Astrocyte (in vitro differentiated cells and primary cell): ENCODE measurements around the gene GMPR. TPM values are rescaled to one million over a fixed set of nuclear protein-coding genes. Genes with fewer than 3 reads are reported as not detected.

ENCODE experiments used
- DNase-seq: peaks from one replicate; pipeline ENCODE4 v3.0.0-alpha.2; 2010; ENCODE audit warnings: low read depth
- FAIRE-seq: peaks from 2 replicates; lab custom pipeline; 2011; peaks lifted over from hg19 to GRCh38; lab: Jason Lieb, UNC
- H2AFZ ChIP-seq: 2 replicates; pipeline ENCODE4 v1.6.0; 2012; ENCODE audit warnings: low read depth, low read length, inconsistent platforms
- H3K27ac ChIP-seq: 2 replicates; pipeline ENCODE4 v1.5.1; 2011; ENCODE audit warnings: low read depth, low read length, inconsistent platforms
- H3K27me3 ChIP-seq: 2 replicates; pipeline ENCODE4 v1.6.0; 2011; ENCODE audit warnings: low read length, inconsistent platforms; ENCODE audit not compliant: insufficient read depth
- H3K36me3 ChIP-seq: 2 replicates; pipeline ENCODE4 v1.5.1; 2011; ENCODE audit warnings: low read length, inconsistent platforms; ENCODE audit not compliant: insufficient read depth
- H3K4me1 ChIP-seq: 2 replicates; pipeline ENCODE4 v1.5.1; 2011; ENCODE audit warnings: low read length, inconsistent platforms; ENCODE audit not compliant: insufficient read depth
- H3K4me2 ChIP-seq: 2 replicates; pipeline ENCODE4 v1.6.0; 2012; ENCODE audit warnings: low read length, inconsistent platforms
- H3K4me3 ChIP-seq: 2 replicates; pipeline ENCODE4 v1.5.1; 2011; ENCODE audit warnings: low read depth, mild to moderate bottlenecking, low read length, inconsistent platforms; ENCODE audit not compliant: insufficient read depth
- H3K79me2 ChIP-seq: 2 replicates; pipeline ENCODE4 v1.6.0; 2012; ENCODE audit warnings: mild to moderate bottlenecking, low read length, inconsistent platforms; ENCODE audit not compliant: insufficient read depth
- H3K9ac ChIP-seq: 2 replicates; pipeline ENCODE4 v1.6.0; 2012; ENCODE audit warnings: mild to moderate bottlenecking, low read length, inconsistent platforms
- H3K9me3 ChIP-seq: 2 replicates; pipeline ENCODE4 v1.5.1; 2012; ENCODE audit warnings: low read depth, mild to moderate bottlenecking, low read length, inconsistent platforms; ENCODE audit not compliant: insufficient read depth
- H4K20me1 ChIP-seq: 2 replicates; pipeline ENCODE4 v1.6.0; 2012; ENCODE audit warnings: low read length, inconsistent platforms; ENCODE audit not compliant: insufficient read depth
- H3K27ac Mint-ChIP-seq: one replicate; pipeline ENCODE4 v1.8.0; 2021; ENCODE audit warnings: mild to moderate bottlenecking, mixed read lengths; ENCODE audit not compliant: unreplicated experiment
- H3K27me3 Mint-ChIP-seq: one replicate; pipeline ENCODE4 v1.8.0; 2021; ENCODE audit warnings: low read depth, mixed read lengths; ENCODE audit not compliant: unreplicated experiment
- H3K36me3 Mint-ChIP-seq: one replicate; pipeline ENCODE4 v1.8.0; 2021; ENCODE audit warnings: low read depth, mixed read lengths; ENCODE audit not compliant: unreplicated experiment
- H3K4me1 Mint-ChIP-seq: one replicate; pipeline ENCODE4 v1.8.0; 2021; ENCODE audit warnings: low read depth, mixed read lengths; ENCODE audit not compliant: unreplicated experiment
- H3K4me3 Mint-ChIP-seq: one replicate; pipeline ENCODE4 v1.8.0; 2021; ENCODE audit warnings: mild to moderate bottlenecking, moderate library complexity, mixed read lengths; ENCODE audit not compliant: unreplicated experiment
- H3K9me3 Mint-ChIP-seq: one replicate; pipeline ENCODE4 v1.8.0; 2021; ENCODE audit warnings: mild to moderate bottlenecking, mixed read lengths; ENCODE audit not compliant: unreplicated experiment
- CTCF ChIP-seq: IDR thresholded peaks from 2 replicates; pipeline ENCODE4 v1.5.1; 2011; ENCODE audit warnings: low read depth, mild to moderate bottlenecking, inconsistent platforms, low read length, moderate library complexity; ENCODE audit not compliant: insufficient read depth
- EZH2 ChIP-seq: IDR thresholded peaks from 2 replicates; pipeline ENCODE4 v1.6.1; 2012; ENCODE audit warnings: mild to moderate bottlenecking, low read length, inconsistent platforms; ENCODE audit not compliant: insufficient read depth
- total RNA-seq: library from RNA; stranded (reverse); gene quantifications from 2 replicates; pipeline ENCODE4 v1.2.1, GENCODE V29; 2021

GMPR gene
- total RNA-seq, 1 donor from 2014 or later: 2.0 TPM

GRCh38 chr6:16230953-16231352 is 7.4 kb upstream of the GMPR start:
- H3K27ac ChIP-seq: no peak overlapping the region
- TF ChIP-seq EZH2 (no peak), CTCF (no peak)
- H3K79me2 ChIP-seq: no peaks in the 10 kb centered on the region
- no peaks in the 10 kb centered on the region for H3K9me3 Mint-ChIP-seq
- H3K4me3 ChIP-seq: no peak overlapping the region
- no peak overlapping the region for H2AFZ ChIP-seq
- H4K20me1 ChIP-seq: no peaks in the 10 kb centered on the region
- H3K36me3 ChIP-seq: no peaks in the 10 kb centered on the region
- no peak overlapping the region for H3K4me2 ChIP-seq
- FAIRE-seq (no peak), DNase-seq (no peak)
- no peaks in the 10 kb centered on the region for H3K4me1 Mint-ChIP-seq
- H3K9me3 ChIP-seq: no peaks in the 10 kb centered on the region
- H3K27ac Mint-ChIP-seq: no peak overlapping the region
- H3K27me3 Mint-ChIP-seq: no peaks in the 10 kb centered on the region
- peaks cover 6% of the 10 kb centered on the region for H3K4me1 ChIP-seq
- H3K4me3 Mint-ChIP-seq: no peak overlapping the region
- no peak overlapping the region for H3K9ac ChIP-seq
- peaks cover 25% of the 10 kb centered on the region for H3K27me3 ChIP-seq
- no peaks in the 10 kb centered on the region for H3K36me3 Mint-ChIP-seq

- Histone ChIP-seq H3K9me3 (no peaks in the 10 kb centered on the region), H3K36me3 (no peaks in the 10 kb centered on the region), H3K4me3 (no peak overlapping the region), H3K79me2 (no peaks in the 10 kb centered on the region), H3K4me2 (no peak overlapping the region), H3K27me3 (peaks cover 25% of the 10 kb centered on the region), H2AFZ (no peak overlapping the region), H4K20me1 (no peaks in the 10 kb centered on the region), H3K9ac (no peak overlapping the region), H3K27ac (no peak overlapping the region), H3K4me1 (peaks cover 13% of the 10 kb centered on the region)
- TF ChIP-seq CTCF (no peak), EZH2 (no peak)
- peaks cover 8% of the 10 kb centered on the region for H3K4me1 Mint-ChIP-seq
- no peaks in the 10 kb centered on the region for H3K36me3 Mint-ChIP-seq
- FAIRE-seq: no peak
- DNase-seq: no peak
- no peak overlapping the region for H3K27ac Mint-ChIP-seq
- no peaks in the 10 kb centered on the region for H3K9me3 Mint-ChIP-seq
- no peak overlapping the region for H3K4me3 Mint-ChIP-seq
- H3K27me3 Mint-ChIP-seq: no peaks in the 10 kb centered on the region
Observed at GRCh38 chr6:16232086-16232485, 6.3 kb upstream of the GMPR start.

DNA sequence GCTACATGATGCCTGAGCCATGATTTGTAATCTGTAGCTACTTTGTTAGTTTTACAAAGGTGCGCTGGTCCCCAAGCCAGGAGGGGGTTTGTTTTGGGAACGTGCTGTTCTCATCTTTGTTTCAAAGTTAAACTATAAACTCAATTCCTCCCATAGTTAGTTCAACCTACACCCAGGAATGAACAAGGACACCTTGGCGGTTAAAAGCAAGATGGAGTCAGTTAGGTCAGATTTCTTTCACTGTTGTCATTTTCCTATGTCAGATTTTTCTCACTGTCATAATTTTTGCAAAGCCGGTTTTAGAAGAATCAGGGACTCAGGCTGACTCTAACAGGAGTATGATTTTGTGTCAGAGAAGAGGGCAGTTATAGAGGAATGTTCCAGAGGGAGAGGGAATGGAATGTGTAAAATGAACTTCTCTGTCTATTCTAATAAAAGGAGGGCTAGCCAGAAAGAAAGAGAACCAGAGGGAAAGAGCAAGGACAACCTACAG is 2.3 kb upstream of the GMPR start:
- TF ChIP-seq EZH2 (no peak), CTCF (no peak)
- no peaks in the 10 kb centered on the region for H3K9me3 Mint-ChIP-seq
- Histone ChIP-seq H3K9me3 (no peaks in the 10 kb centered on the region), H3K4me1 (peaks cover 17% of the 10 kb centered on the region), H3K79me2 (no peaks in the 10 kb centered on the region), H3K9ac (no peak overlapping the region), H3K27me3 (no peaks in the 10 kb centered on the region), H3K27ac (no peak overlapping the region), H4K20me1 (no peaks in the 10 kb centered on the region), H3K4me2 (no peak overlapping the region), H3K4me3 (no peak overlapping the region), H3K36me3 (no peaks in the 10 kb centered on the region), H2AFZ (no peak overlapping the region)
- no peak for FAIRE-seq
- H3K4me1 Mint-ChIP-seq: peaks cover 10% of the 10 kb centered on the region
- H3K36me3 Mint-ChIP-seq: no peaks in the 10 kb centered on the region
- no peak for DNase-seq
- no peak overlapping the region for H3K4me3 Mint-ChIP-seq
- H3K27me3 Mint-ChIP-seq: peaks cover 15% of the 10 kb centered on the region
- H3K27ac Mint-ChIP-seq: peak overlapping the region; percentile 60
